ENCODE data around the gene TMEM63A. TPM values are rescaled to one million over a fixed set of nuclear protein-coding genes. Genes with fewer than 3 reads are reported as not detected.

Gene TMEM63A
- total and polyA plus RNA-seq, 2 experiments from 2014 or later, result 11.9 to 13.5 TPM

DNA sequence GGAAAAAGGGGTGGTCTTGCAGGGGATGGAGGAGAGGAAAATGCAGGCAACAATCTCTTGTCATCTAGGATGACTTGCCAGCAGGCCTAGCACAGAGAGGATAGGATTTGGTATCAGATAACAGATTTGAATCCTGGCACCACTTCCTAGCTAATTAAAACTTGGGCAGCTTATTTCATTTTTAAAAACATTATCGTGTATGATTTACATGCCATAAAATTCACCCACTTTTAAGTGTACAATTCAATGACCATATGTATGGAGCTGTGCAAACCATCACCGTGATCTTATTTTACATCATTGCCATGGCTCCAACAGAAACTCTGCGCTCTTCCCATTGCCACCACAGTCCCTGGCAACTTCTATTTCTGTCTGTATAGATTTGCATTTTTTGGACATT is 34.9 kb upstream of the TMEM63A start:
- TF ChIP-seq EZH2phosphoT487 (IDR thresholded peaks at IDR 0.05; ENCODE audit: insufficient read depth, low read depth) (no peak), EZH2 (IDR thresholded peaks at IDR 0.05; ENCODE audit: insufficient read depth, poor library complexity, severe bottlenecking) (no peak)
- DNase-seq, result no peak
- Histone ChIP-seq H3F3A (ENCODE audit: insufficient read depth) (peaks cover 14% of the 10 kb centered on the region; the same call in 1 of the 2 replicates), H3K4me3 (no peak overlapping the region), H3K9me2 (ENCODE audit: insufficient read depth) (no peaks in the 10 kb centered on the region), H3K9me3 (ENCODE audit: low read depth) (no peaks in the 10 kb centered on the region), H3K4me2 (ENCODE audit: unreplicated experiment) (no peak overlapping the region), H3K4me1 (ENCODE audit: insufficient read depth) (peaks cover 11% of the 10 kb centered on the region), H3K27ac (no peak overlapping the region), H2AFZ (no peak overlapping the region), H3K27me3 (replicated peaks; ENCODE audit: insufficient read depth) (no peaks in the 10 kb centered on the region), H3K79me2 (ENCODE audit: insufficient read depth) (0 out of 2 replicates have a peak, but pooled peaks cover 14% of the 10 kb centered on the region), H4K20me1 (ENCODE audit: insufficient read depth) (no peaks in the 10 kb centered on the region), H3K36me3 (ENCODE audit: low read depth) (peaks cover 16% of the 10 kb centered on the region; the same call in 1 of the 2 replicates), H3K9ac (no peak overlapping the region)
- 83 to 87% methylated on average over 3 of the region's 3 CpGs for WGBS, 2 experiments (ENCODE audit: low coverage in 1 of 2, low lambda C conversion rate in 2 of 2, missing lambda C conversion rate in 2 of 2)
- in situ Hi-C loops (cut with MboI), result no loop called here

GRCh38 chr1:225915538-225915991 is 33.4 kb upstream of the TMEM63A start:
- H2AFZ ChIP-seq, result no peak overlapping the region
- no peak for DNase-seq
- H3K4me1 ChIP-seq (ENCODE audit: insufficient read depth), result peaks cover 11% of the 10 kb centered on the region
- H3K4me2 ChIP-seq (ENCODE audit: unreplicated experiment), result no peak overlapping the region
- TF ChIP-seq EZH2phosphoT487 (IDR thresholded peaks at IDR 0.05; ENCODE audit: insufficient read depth, low read depth) (no peak), EZH2 (IDR thresholded peaks at IDR 0.05; ENCODE audit: insufficient read depth, poor library complexity, severe bottlenecking) (no peak)
- WGBS, 2 experiments (ENCODE audit: low coverage in 1 of 2, low lambda C conversion rate in 2 of 2, missing lambda C conversion rate in 2 of 2), result 78 to 81% methylated on average over 7 of the region's 7 CpGs
- no peaks in the 10 kb centered on the region for H3K9me2 ChIP-seq (ENCODE audit: insufficient read depth)
- H3K4me3 ChIP-seq, result no peak overlapping the region
- no peaks in the 10 kb centered on the region for H3K27me3 ChIP-seq (replicated peaks; ENCODE audit: insufficient read depth)
- no peak overlapping the region for H3K9ac ChIP-seq
- 0 out of 2 replicates have a peak, but pooled peaks cover 14% of the 10 kb centered on the region for H3K79me2 ChIP-seq (ENCODE audit: insufficient read depth)
- in situ Hi-C loops (cut with MboI), result no loop called here
- H4K20me1 ChIP-seq (ENCODE audit: insufficient read depth), result no peaks in the 10 kb centered on the region
- H3K27ac ChIP-seq, result no peak overlapping the region
- H3F3A ChIP-seq (ENCODE audit: insufficient read depth), result peaks cover 14% of the 10 kb centered on the region; the same call in 1 of the 2 replicates
- H3K36me3 ChIP-seq (ENCODE audit: low read depth), result peaks cover 16% of the 10 kb centered on the region; the same call in 1 of the 2 replicates
- no peaks in the 10 kb centered on the region for H3K9me3 ChIP-seq (ENCODE audit: low read depth)

GRCh38 chr1:225914947-225915346 is 32.8 kb upstream of the TMEM63A start:
- 93 to 94% methylated on average over 6 of the region's 6 CpGs for WGBS, 2 experiments (ENCODE audit: low coverage in 1 of 2, low lambda C conversion rate in 2 of 2, missing lambda C conversion rate in 2 of 2)
- 0 out of 2 replicates have a peak, but pooled peaks cover 14% of the 10 kb centered on the region for H3K79me2 ChIP-seq (ENCODE audit: insufficient read depth)
- H4K20me1 ChIP-seq (ENCODE audit: insufficient read depth), result no peaks in the 10 kb centered on the region
- TF ChIP-seq EZH2 (IDR thresholded peaks at IDR 0.05; ENCODE audit: insufficient read depth, poor library complexity, severe bottlenecking) (no peak), EZH2phosphoT487 (IDR thresholded peaks at IDR 0.05; ENCODE audit: insufficient read depth, low read depth) (no peak)
- H3K9ac ChIP-seq, result no peak overlapping the region
- no peaks in the 10 kb centered on the region for H3K9me2 ChIP-seq (ENCODE audit: insufficient read depth)
- no peaks in the 10 kb centered on the region for H3K27me3 ChIP-seq (replicated peaks; ENCODE audit: insufficient read depth)
- in situ Hi-C loops (cut with MboI), result no loop called here
- no peak overlapping the region for H2AFZ ChIP-seq
- no peak overlapping the region for H3K4me2 ChIP-seq (ENCODE audit: unreplicated experiment)
- no peak for DNase-seq
- no peak overlapping the region for H3K4me3 ChIP-seq
- H3F3A ChIP-seq (ENCODE audit: insufficient read depth), result 0 out of 2 replicates have a peak, but pooled peaks cover 12% of the 10 kb centered on the region
- no peak overlapping the region for H3K27ac ChIP-seq
- peaks cover 7% of the 10 kb centered on the region for H3K4me1 ChIP-seq (ENCODE audit: insufficient read depth)
- no peaks in the 10 kb centered on the region for H3K9me3 ChIP-seq (ENCODE audit: low read depth)
- H3K36me3 ChIP-seq (ENCODE audit: low read depth), result peaks cover 16% of the 10 kb centered on the region; the same call in 1 of the 2 replicates

DNA sequence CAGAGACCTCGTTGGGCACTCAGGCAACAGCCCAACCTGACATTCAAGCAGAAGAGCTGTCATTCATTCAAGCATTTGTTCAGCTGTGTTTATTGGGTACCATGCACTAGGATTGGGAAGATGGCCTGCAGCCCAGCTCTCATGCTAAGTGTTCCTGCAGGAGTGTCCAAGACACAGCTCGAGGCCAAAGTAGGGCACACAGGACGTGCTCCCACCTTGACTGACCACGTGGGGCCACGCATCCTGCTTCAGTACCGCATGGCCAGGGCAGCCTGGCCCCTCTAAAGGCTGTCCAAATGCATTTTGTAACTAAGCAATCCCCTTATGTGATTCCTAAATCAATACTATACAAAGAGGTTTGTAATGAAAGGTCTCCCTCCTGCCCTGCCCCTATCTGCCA is 32.2 kb upstream of the TMEM63A start:
- Histone ChIP-seq H3K9ac (no peak overlapping the region), H2AFZ (no peak overlapping the region), H3K27ac (no peak overlapping the region), H3K4me3 (no peak overlapping the region), H3K9me3 (ENCODE audit: low read depth) (no peaks in the 10 kb centered on the region), H4K20me1 (ENCODE audit: insufficient read depth) (no peaks in the 10 kb centered on the region), H3K4me2 (ENCODE audit: unreplicated experiment) (no peak overlapping the region), H3K27me3 (replicated peaks; ENCODE audit: insufficient read depth) (no peaks in the 10 kb centered on the region), H3K79me2 (ENCODE audit: insufficient read depth) (0 out of 2 replicates have a peak, but pooled peaks cover 14% of the 10 kb centered on the region), H3F3A (ENCODE audit: insufficient read depth) (0 out of 2 replicates have a peak, but pooled peaks cover 6% of the 10 kb centered on the region), H3K9me2 (ENCODE audit: insufficient read depth) (no peaks in the 10 kb centered on the region), H3K36me3 (ENCODE audit: low read depth) (peaks cover 16% of the 10 kb centered on the region; the same call in 1 of the 2 replicates), H3K4me1 (ENCODE audit: insufficient read depth) (peaks cover 2% of the 10 kb centered on the region)
- DNase-seq, result no peak
- in situ Hi-C loops (cut with MboI), result no loop called here
- 89 to 91% methylated on average over 6 of the region's 6 CpGs for WGBS, 2 experiments (ENCODE audit: low coverage in 1 of 2, low lambda C conversion rate in 2 of 2, missing lambda C conversion rate in 2 of 2)
- TF ChIP-seq EZH2 (IDR thresholded peaks at IDR 0.05; ENCODE audit: insufficient read depth, poor library complexity, severe bottlenecking) (no peak), EZH2phosphoT487 (IDR thresholded peaks at IDR 0.05; ENCODE audit: insufficient read depth, low read depth) (no peak)
